ENCODE data around the gene SCN2A.
A peak's percentile ranks its signal among the peaks of the same experiment; 100 is the strongest.

SCN2A gene

GRCh38 chr2:165428926-165429325 lies 189.7 kb downstream of the SCN2A start:
- no peak for DNase-seq

GRCh38 chr2:165431014-165431413 lies 191.8 kb downstream of the SCN2A start:
- DNase-seq, result no peak

- no peak for DNase-seq
Observed at GRCh38 chr2:165432234-165432966, 193.2 kb downstream of the SCN2A start.

- DNase-seq, result no peak
Observed at GRCh38 chr2:165434865-165435496, 195.8 kb downstream of the SCN2A start.

GRCh38 chr2:165435611-165436010 lies 196.4 kb downstream of the SCN2A start:
- no peak for DNase-seq

DNA sequence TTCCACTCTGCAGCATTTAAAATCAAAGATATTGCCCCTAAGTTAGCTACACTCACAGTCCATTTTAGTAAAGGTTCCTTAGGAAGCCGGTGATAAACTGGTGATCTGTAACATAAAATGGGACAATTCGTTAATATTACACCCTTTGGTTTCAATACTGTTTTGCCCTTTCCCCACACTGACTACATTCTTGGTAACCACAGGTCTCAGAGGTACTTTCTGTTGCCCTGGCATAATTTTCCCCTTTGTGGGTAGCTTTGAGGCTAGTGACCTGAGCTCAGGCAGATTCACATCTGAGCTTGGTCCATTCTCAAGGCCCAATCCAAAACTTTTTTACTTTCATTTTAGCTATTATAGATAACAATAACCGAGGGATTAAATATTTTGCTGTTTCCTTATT lies 197.3 kb downstream of the SCN2A start:
- DNase-seq, result no peak

DNA sequence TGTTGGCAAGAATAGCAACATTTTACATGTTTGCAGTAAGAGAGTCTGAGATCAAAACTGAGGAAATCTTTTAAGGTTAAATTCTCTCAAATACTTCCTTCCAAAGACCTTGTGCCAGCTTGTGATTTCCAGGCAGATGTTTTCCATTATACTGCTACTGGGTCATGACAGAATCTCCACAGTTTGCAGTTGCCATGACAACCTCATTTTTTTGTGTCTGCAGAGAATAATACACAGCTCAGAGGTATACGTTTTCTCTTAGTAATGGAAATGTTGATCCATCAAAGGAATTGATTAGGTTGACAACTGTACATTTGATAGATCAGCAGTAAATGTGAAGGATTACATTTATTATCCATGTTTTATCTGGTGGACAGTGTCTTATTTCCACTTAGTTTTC lies 201.2 kb downstream of the SCN2A start:
- peak; percentile 7 for DNase-seq
